ENCODE results near the gene SLC7A14.

SLC7A14 gene

DNA sequence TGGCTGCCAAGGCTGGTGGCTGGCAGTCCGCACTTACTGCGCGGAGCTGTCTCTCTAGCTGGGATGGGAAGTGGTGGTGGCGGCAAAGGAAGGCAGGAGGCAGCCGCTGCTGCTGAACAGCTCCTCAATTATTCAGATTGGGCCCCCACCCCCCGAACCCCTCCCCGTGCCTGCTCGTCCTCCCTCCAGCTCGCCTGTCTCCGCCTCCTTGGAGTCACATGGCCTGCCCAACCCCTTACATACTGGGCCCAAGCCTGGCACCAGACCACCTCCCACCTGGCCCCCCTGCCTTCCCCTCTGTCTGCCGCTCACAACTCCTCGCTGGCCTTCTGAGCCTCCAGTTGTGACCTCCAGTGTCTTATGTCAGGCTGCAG, at the start of gene SLC7A14:
SLC7A14 (minus strand) TSS at position 139 of the 374 bp plus-strand sequence. CDS start 59,139 bp downstream, outside the sequence.
- Mint-ChIP-seq H3K9me3 (ENCODE audit: low read depth) (peaks cover 10% of the 10 kb centered on the region), H3K4me3 (no peak within 1 kb of the TSS), H3K4me1 (ENCODE audit: low read depth) (peaks cover 1% of the 10 kb centered on the region), H3K27me3 (peaks cover 49% of the 10 kb centered on the region), H3K27ac (no peak within 1 kb of the TSS), H3K36me3 (peaks cover 2% of the 10 kb centered on the region)

GRCh38 chr3:170635385-170635735, 49.5 kb upstream of the SLC7A14 start:
- no peaks in the 10 kb centered on the region for H3K4me1 Mint-ChIP-seq (ENCODE audit: low read depth)
- no peaks in the 10 kb centered on the region for H3K9me3 Mint-ChIP-seq (ENCODE audit: low read depth)
- H3K36me3 Mint-ChIP-seq, result no peaks in the 10 kb centered on the region
- no peak overlapping the region for H3K27ac Mint-ChIP-seq
- no peak overlapping the region for H3K4me3 Mint-ChIP-seq
- H3K27me3 Mint-ChIP-seq, result peaks cover 5% of the 10 kb centered on the region

DNA sequence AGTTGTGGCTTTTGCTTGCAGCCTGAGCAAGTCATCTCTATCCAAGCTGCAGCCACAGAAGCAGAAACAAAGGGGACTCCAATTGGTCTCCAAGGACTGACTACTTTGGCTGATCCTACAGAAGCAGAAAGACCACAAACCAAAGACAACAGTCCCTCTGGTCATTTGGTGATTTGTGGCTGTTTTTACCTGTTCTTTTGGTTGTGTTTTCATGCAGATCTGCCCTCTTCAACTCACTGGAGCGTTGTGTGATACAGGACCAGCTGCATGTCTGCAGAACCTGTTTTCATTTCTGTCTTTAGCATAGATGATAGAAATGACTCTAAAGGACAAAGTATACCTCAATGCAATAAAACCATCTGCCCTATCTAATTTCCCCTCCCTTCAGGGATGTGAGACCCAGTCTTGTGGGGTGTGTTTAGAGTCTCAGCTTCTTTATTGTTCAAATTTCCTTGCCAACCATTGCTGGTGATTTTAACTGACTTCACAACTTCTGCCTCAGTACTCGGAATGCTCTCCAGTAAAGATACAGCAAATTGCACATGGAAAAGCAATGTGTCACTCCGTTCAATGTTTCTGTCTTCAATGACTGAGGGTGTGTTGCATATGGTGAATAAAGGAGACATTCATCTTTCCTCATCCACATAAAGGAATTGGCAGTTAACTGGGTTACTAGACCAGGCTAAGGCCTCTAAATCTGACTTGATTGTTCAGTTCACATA, 48.9 kb upstream of the SLC7A14 start:
- Mint-ChIP-seq H3K36me3 (no peaks in the 10 kb centered on the region), H3K4me3 (no peak overlapping the region), H3K27ac (no peak overlapping the region), H3K27me3 (peaks cover 5% of the 10 kb centered on the region), H3K9me3 (ENCODE audit: low read depth) (no peaks in the 10 kb centered on the region), H3K4me1 (ENCODE audit: low read depth) (no peaks in the 10 kb centered on the region)

GRCh38 chr3:170633573-170633972, 47.7 kb upstream of the SLC7A14 start:
- no peak overlapping the region for H3K4me3 Mint-ChIP-seq
- H3K27ac Mint-ChIP-seq, result no peak overlapping the region
- H3K36me3 Mint-ChIP-seq, result no peaks in the 10 kb centered on the region
- H3K27me3 Mint-ChIP-seq, result peaks cover 6% of the 10 kb centered on the region
- H3K9me3 Mint-ChIP-seq (ENCODE audit: low read depth), result no peaks in the 10 kb centered on the region
- no peaks in the 10 kb centered on the region for H3K4me1 Mint-ChIP-seq (ENCODE audit: low read depth)

DNA sequence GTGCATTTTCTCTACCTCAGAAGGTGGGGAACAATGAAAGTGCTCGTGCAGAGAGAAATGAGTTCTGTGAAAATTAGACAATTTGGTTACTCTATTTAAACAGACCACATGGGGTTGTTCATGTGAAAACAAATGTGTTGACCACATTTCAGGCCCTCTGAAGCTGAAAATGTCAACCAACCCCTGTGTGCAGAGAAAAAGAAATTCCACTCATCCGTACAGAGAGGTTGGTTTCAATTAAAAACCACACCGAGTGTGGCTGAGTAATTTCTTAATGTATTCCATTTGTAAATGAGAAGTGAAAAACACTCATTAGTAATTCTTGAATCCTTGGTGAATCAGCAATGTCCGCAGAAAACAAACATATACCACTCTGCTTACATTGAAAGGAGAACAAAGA, 46.9 kb upstream of the SLC7A14 start:
- H3K27ac Mint-ChIP-seq, result no peak overlapping the region

DNA sequence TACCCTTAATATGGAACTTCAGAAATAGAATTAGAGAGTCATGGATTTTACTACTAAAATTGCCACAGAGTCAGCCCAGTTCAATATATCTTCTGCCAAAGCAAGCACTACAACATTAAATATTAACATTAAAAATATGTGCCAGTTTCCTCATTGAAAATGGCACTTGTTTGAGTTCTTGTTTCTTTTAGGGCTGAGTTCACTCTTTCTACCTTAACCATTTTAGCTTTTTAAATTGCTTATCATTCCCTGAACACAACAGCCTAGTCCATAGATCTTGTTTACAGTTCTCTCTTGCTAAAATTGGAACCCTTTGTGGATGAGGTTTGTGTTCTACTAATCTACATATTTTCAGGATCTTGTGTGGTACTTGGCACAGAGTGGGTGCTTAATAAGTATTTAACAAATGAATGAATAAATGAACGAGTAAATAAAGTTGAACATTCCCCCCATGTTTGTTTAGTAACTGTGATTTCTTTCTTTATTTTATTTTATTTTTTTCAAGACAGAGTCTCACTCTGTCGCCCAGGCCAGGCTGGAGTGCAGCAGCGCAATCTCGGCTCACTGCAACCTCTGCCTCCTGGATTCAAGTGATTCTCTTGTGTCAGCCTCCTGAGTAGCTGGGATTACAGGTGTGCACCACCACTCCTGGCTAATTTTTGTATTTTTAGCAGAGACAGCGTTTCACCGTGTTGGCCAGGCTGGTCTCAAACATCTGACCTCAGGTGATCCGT, 46.0 kb upstream of the SLC7A14 start:
- H3K4me1 Mint-ChIP-seq (ENCODE audit: low read depth), result no peaks in the 10 kb centered on the region
- peaks cover 6% of the 10 kb centered on the region for H3K27me3 Mint-ChIP-seq
- H3K36me3 Mint-ChIP-seq, result no peaks in the 10 kb centered on the region
- no peak overlapping the region for H3K27ac Mint-ChIP-seq
- H3K4me3 Mint-ChIP-seq, result no peak overlapping the region
- H3K9me3 Mint-ChIP-seq (ENCODE audit: low read depth), result no peaks in the 10 kb centered on the region

More for the DNA sequence above, 46.9 kb upstream of the SLC7A14 start:
- H3K36me3 Mint-ChIP-seq, result no peaks in the 10 kb centered on the region
- no peaks in the 10 kb centered on the region for H3K4me1 Mint-ChIP-seq (ENCODE audit: low read depth)
- H3K9me3 Mint-ChIP-seq (ENCODE audit: low read depth), result no peaks in the 10 kb centered on the region
- H3K27me3 Mint-ChIP-seq, result peaks cover 6% of the 10 kb centered on the region
- H3K4me3 Mint-ChIP-seq, result no peak overlapping the region

- Mint-ChIP-seq H3K27me3 (peaks cover 8% of the 10 kb centered on the region), H3K27ac (no peak overlapping the region), H3K4me1 (ENCODE audit: low read depth) (no peaks in the 10 kb centered on the region), H3K36me3 (no peaks in the 10 kb centered on the region), H3K4me3 (no peak overlapping the region), H3K9me3 (ENCODE audit: low read depth) (no peaks in the 10 kb centered on the region)
Observed at GRCh38 chr3:170623524-170623923, 37.6 kb upstream of the SLC7A14 start.

GRCh38 chr3:170622369-170623159, 36.7 kb upstream of the SLC7A14 start:
- Mint-ChIP-seq H3K4me3 (no peak overlapping the region), H3K4me1 (ENCODE audit: low read depth) (no peaks in the 10 kb centered on the region), H3K27me3 (peaks cover 8% of the 10 kb centered on the region), H3K9me3 (ENCODE audit: low read depth) (no peaks in the 10 kb centered on the region), H3K36me3 (no peaks in the 10 kb centered on the region), H3K27ac (no peak overlapping the region)

DNA sequence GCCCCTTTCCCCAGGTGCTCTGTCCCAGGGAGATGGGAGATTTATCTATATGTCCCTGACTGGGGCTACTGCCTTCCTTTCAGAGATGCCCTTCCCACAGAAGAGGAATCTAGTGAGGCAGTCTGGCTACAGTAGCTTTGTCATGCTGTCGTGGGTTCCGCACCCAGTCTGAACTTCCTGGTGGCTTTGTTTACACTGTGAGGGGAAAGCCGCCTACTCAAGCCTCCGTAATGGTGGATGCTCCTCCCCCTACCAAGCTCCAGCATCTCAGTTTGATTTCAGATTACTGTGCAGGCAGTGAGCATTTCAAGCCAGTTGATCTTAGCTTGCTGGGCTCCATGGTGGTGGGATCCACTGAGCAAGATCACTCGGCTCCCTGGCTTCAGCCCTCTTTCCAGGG, 35.4 kb upstream of the SLC7A14 start:
- no peaks in the 10 kb centered on the region for H3K9me3 Mint-ChIP-seq (ENCODE audit: low read depth)
- no peaks in the 10 kb centered on the region for H3K36me3 Mint-ChIP-seq
- H3K4me1 Mint-ChIP-seq (ENCODE audit: low read depth), result no peaks in the 10 kb centered on the region
- H3K27ac Mint-ChIP-seq, result no peak overlapping the region
- H3K27me3 Mint-ChIP-seq, result peaks cover 8% of the 10 kb centered on the region
- no peak overlapping the region for H3K4me3 Mint-ChIP-seq

DNA sequence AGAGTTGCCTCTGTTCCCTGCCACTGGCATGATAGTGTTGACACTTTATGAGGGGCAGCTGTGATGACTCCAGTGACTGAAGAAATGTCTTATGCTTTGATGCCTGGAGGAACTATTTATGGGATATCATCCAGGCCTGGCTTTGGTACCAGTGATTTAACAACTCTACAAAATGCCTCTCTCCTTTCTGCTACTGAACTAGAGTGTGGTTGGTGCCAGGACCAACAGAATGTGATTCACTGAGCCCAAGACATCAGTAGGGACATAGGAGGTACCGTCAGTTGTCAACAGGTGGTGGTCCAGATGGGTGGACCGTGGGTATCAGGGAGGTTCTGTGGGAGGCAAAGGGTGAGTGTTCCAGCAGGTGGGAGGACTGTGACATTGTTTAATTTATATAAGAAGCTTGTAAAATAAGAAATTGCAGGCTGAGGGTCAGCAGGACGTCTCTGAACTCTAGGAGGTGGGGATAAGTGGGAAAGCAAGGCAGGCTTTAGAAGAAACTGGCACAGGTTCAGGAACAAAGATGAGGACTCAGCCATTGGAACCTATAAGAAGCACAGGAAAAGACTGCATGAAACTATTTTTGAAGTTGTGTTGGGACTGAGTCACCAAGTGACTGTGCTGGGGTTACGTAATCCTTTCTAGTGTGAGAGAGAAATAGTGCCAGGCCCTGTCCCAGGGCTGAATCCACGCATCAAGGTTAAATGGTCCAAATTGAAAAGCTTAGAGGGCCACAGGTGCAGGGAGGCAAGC, 28.5 kb upstream of the SLC7A14 start:
- H3K27ac Mint-ChIP-seq, result no peak overlapping the region
- no peaks in the 10 kb centered on the region for H3K36me3 Mint-ChIP-seq
- no peaks in the 10 kb centered on the region for H3K4me1 Mint-ChIP-seq (ENCODE audit: low read depth)
- H3K9me3 Mint-ChIP-seq (ENCODE audit: low read depth), result no peaks in the 10 kb centered on the region
- no peak overlapping the region for H3K4me3 Mint-ChIP-seq
- H3K27me3 Mint-ChIP-seq, result no peaks in the 10 kb centered on the region

DNA sequence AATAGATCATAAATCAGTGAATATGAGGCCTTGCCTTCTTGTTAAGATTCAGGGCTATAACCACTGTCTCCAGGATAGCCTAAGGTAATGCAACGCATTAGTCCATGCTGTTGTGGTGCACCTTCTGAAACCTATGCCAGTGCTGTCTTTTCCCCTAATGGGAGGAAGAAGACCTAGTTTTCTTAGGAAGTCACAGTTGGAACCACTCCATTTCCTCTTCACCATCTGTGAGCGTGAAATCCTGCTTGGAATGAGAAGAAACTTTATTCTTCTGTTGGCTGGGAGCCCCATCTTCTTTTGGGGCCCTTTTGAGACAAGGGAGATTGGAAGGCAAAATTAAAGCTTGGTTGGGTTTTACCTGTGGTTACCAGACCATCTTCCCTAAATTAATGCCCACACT, 25.9 kb upstream of the SLC7A14 start:
- Mint-ChIP-seq H3K27ac (no peak overlapping the region), H3K9me3 (ENCODE audit: low read depth) (no peaks in the 10 kb centered on the region), H3K36me3 (no peaks in the 10 kb centered on the region), H3K4me3 (no peak overlapping the region), H3K27me3 (no peaks in the 10 kb centered on the region), H3K4me1 (ENCODE audit: low read depth) (no peaks in the 10 kb centered on the region)

DNA sequence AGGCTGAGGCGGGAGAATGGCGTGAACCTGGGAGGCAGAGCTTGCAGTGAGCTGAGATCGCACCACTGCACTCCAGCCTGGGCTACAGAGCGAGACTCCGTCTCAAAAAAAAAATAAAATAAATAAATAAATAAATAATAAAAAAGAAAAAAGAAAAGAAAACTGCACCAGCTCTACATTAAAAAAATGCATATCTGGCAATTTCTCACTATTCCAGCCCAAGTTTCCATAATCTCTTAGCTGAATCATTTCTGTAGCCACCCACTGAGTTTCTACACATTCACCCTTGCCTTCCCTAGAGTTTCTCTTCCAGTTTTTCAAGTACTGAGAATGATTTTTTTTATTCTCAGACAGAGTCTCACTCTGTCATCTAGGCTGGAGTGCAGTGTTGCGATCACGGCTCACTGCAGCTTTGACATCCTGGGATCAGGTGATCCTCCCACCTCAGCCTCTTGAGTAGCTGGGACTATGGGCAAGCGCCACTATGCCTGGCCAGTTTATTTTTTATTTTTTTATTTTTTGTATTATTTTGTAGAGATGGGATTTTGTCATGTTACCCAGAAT, 24.5 kb upstream of the SLC7A14 start:
- Mint-ChIP-seq H3K9me3 (ENCODE audit: low read depth) (no peaks in the 10 kb centered on the region), H3K4me1 (ENCODE audit: low read depth) (no peaks in the 10 kb centered on the region), H3K27ac (no peak overlapping the region), H3K36me3 (no peaks in the 10 kb centered on the region), H3K4me3 (no peak overlapping the region), H3K27me3 (no peaks in the 10 kb centered on the region)

DNA sequence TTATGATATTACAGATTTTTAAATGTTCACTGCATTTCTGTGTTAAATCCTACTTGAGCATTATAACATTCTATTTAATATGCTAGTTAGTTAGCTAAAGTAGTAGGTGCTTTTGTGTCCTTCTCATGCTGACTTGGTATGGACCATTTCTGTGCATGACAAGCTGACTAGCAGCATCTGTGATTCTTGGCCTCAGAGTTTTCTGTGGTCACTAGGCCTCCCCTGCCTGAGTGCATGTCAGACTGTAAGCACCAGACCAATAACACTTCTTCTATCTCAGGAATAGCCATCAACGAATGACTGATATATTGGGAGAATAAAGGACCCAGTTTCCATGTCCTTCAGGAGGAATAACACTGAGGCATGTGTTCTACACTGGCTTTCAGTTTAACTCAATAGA, 22.6 kb upstream of the SLC7A14 start:
- no peaks in the 10 kb centered on the region for H3K4me1 Mint-ChIP-seq (ENCODE audit: low read depth)
- peaks cover 6% of the 10 kb centered on the region for H3K27me3 Mint-ChIP-seq
- H3K9me3 Mint-ChIP-seq (ENCODE audit: low read depth), result no peaks in the 10 kb centered on the region
- H3K27ac Mint-ChIP-seq, result no peak overlapping the region
- H3K36me3 Mint-ChIP-seq, result no peaks in the 10 kb centered on the region
- no peak overlapping the region for H3K4me3 Mint-ChIP-seq

GRCh38 chr3:170606675-170607074, 20.8 kb upstream of the SLC7A14 start:
- Mint-ChIP-seq H3K36me3 (no peaks in the 10 kb centered on the region), H3K9me3 (ENCODE audit: low read depth) (no peaks in the 10 kb centered on the region)

More at GRCh38 chr3:170606675-170607074, 20.8 kb upstream of the SLC7A14 start:
- peaks cover 10% of the 10 kb centered on the region for H3K27me3 Mint-ChIP-seq
- H3K27ac Mint-ChIP-seq, result no peak overlapping the region
- H3K4me3 Mint-ChIP-seq, result no peak overlapping the region
- H3K4me1 Mint-ChIP-seq (ENCODE audit: low read depth), result no peaks in the 10 kb centered on the region

Measured in activated naive CD8-positive, alpha-beta T cell (primary cell).